Measurements from ENCODE around the gene MGAT5B.
A peak's percentile ranks its signal among the peaks of the same experiment; 100 is the strongest.
"Not testable (repeated sequence)": the region's sequence is repeated elsewhere in the genome, so short reads cannot be mapped to it uniquely, and the experiment has no call there.

The MGAT5B gene

GRCh38 chr17:76966016-76966415 is 97.8 kb downstream of the MGAT5B start:
- Histone ChIP-seq H3K4me3 (no peak overlapping the region), H3K27ac (no peak overlapping the region)
- no peak for DNase-seq (ENCODE audit: low spot score)
- no peak for TF ChIP-seq CTCF (IDR thresholded peaks at IDR 0.05)

GRCh38 chr17:76966486-76967181 is 98.4 kb downstream of the MGAT5B start:
- DNase-seq (ENCODE audit: low spot score): no peak
- TF ChIP-seq CTCF (IDR thresholded peaks at IDR 0.05): no peak
- Histone ChIP-seq H3K4me3 (no peak overlapping the region), H3K27ac (no peak overlapping the region)

- no peak overlapping the region for H3K4me3 ChIP-seq
- no peak overlapping the region for H3K27ac ChIP-seq
- no peak for TF ChIP-seq CTCF (IDR thresholded peaks at IDR 0.05)
- DNase-seq (ENCODE audit: low spot score): no peak
These were observed 99.6 kb downstream of the MGAT5B start for GRCh38 chr17:76967762-76968161.

GRCh38 chr17:76968707-76969597 is 100.7 kb downstream of the MGAT5B start:
- TF ChIP-seq CTCF (IDR thresholded peaks at IDR 0.05): no peak
- DNase-seq (ENCODE audit: low spot score): no peak
- no peak overlapping the region for H3K27ac ChIP-seq
- H3K4me3 ChIP-seq: peak overlapping the region; percentile 60

GRCh38 chr17:76969598-76970172 is 101.5 kb downstream of the MGAT5B start:
- Histone ChIP-seq H3K4me3 (peak overlapping the region; percentile 60), H3K27ac (no peak overlapping the region)
- TF ChIP-seq CTCF (IDR thresholded peaks at IDR 0.05): no peak
- DNase-seq (ENCODE audit: low spot score): no peak

- H3K27ac ChIP-seq; H3K4me3 ChIP-seq; DNase-seq (ENCODE audit: low spot score): not testable (repeated sequence)
These were observed 102.0 kb downstream of the MGAT5B start for GRCh38 chr17:76970228-76970627.

GRCh38 chr17:76972046-76972641 is 103.9 kb downstream of the MGAT5B start:
- Histone ChIP-seq H3K27ac (no peak overlapping the region), H3K4me3 (no peak overlapping the region)
- no peak for DNase-seq (ENCODE audit: low spot score)
- TF ChIP-seq CTCF (IDR thresholded peaks at IDR 0.05): no peak
